GM23338 (cell line): ENCODE measurements around the gene SLC36A1. TPM values are rescaled to one million over a fixed set of nuclear protein-coding genes. Genes with fewer than 3 reads are reported as not detected.

ENCODE experiments used
- ETS1 ChIP-seq: IDR thresholded peaks from 2 replicates; pipeline ENCODE4 v1.6.1; 2016; ENCODE audit warnings: antibody characterized with exemption
- EZH2 ChIP-seq: fragments of 200-600 bp; sonication (generic); IDR thresholded peaks from one replicate; pipeline ENCODE4 v1.8.0; 2017; ENCODE audit warnings: antibody characterized with exemption, mild to moderate bottlenecking, low read depth; ENCODE audit not compliant: unreplicated experiment
- JUNB ChIP-seq: IDR thresholded peaks from one replicate; pipeline ENCODE4 v1.6.1; 2016; ENCODE audit warnings: antibody characterized with exemption; ENCODE audit not compliant: unreplicated experiment
- REST ChIP-seq: IDR thresholded peaks from one replicate; pipeline ENCODE4 v1.6.1; 2018; ENCODE audit warnings: antibody characterized with exemption; ENCODE audit not compliant: unreplicated experiment
- ZNF331 ChIP-seq: fragments of 250-450 bp; sonication (Bioruptor Pico); IDR thresholded peaks from 2 replicates; pipeline ENCODE4 v1.5.0; 2020; ENCODE audit warnings: low read depth, mild to moderate bottlenecking, moderate library complexity
- ZNF462 ChIP-seq: fragments of 250-450 bp; sonication (Bioruptor Pico); IDR thresholded peaks from 2 replicates; pipeline ENCODE4 v1.5.0; 2020; ENCODE audit warnings: mild to moderate bottlenecking, moderate library complexity
- polyA plus RNA-seq: library from polyadenylated mRNA; unstranded; fragments of >200 nt; fragmentation: Nextera tagmentation; extraction: Ambion mirVana; gene quantifications from 2 replicates; pipeline ENCODE4 v1.2.1, GENCODE V29; 2016
- total RNA-seq: library from RNA; depleted of rRNA; stranded (reverse); fragments of >200 nt; shearing (Covaris generic); gene quantifications from 2 replicates; pipeline ENCODE4 v1.2.3, GENCODE V29; 2014

Gene SLC36A1
- total and polyA plus RNA-seq, 2 experiments from 2014 or later: 5.2 to 10.4 TPM

- TF ChIP-seq ZNF462 (CRISPR knock-in tag) (no peak), ZNF331 (CRISPR knock-in tag) (no peak), ETS1 (no peak), EZH2 (no peak), JUNB (no peak), REST (no peak)
These were observed 7.5 kb downstream of the SLC36A1 start (continued) for GRCh38 chr5:151454889-151455288.
